Suprapubic skin (tissue), 4 donors: ENCODE results near the gene MGAT5B. TPM values are rescaled to one million over a fixed set of nuclear protein-coding genes. Genes with fewer than 3 reads are reported as not detected.

Experiments
- DNase-seq, 2 donors: peaks; one replicate each; pipeline ENCODE4 v3.0.0-alpha.2; 2019; ENCODE audit warnings: low spot score in 2 of 2
- H3K27ac ChIP-seq: fragments of 200-600 bp; sonication (generic); one replicate; pipeline ENCODE4 v1.5.1; 2019
- H3K27me3 ChIP-seq: fragments of 200-600 bp; sonication (generic); one replicate; pipeline ENCODE4 v1.5.1; 2019
- H3K36me3 ChIP-seq: fragments of 200-600 bp; sonication (generic); one replicate; pipeline ENCODE4 v1.5.1; 2019
- H3K4me1 ChIP-seq: fragments of 200-600 bp; sonication (generic); one replicate; pipeline ENCODE4 v1.5.1; 2019
- H3K4me3 ChIP-seq: fragments of 200-600 bp; sonication (generic); one replicate; pipeline ENCODE4 v1.5.1; 2019; ENCODE audit warnings: mild to moderate bottlenecking
- H3K9me3 ChIP-seq: fragments of 200-600 bp; sonication (generic); one replicate; pipeline ENCODE4 v1.5.1; 2019
- CTCF ChIP-seq, 2 donors: fragments of 200-600 bp in 1 of 2; fragments of 450-650 bp in 1 of 2; sonication (generic) in 1 of 2; IDR thresholded peaks; one replicate each; pipeline ENCODE4 v1.5.1; 2016 to 2019; ENCODE audit warnings: antibody characterized with exemption in 2 of 2, mild to moderate bottlenecking in 1 of 2, moderate library complexity in 1 of 2
- EP300 ChIP-seq: sonication (generic); formaldehyde crosslinking; IDR thresholded peaks from one replicate; pipeline ENCODE4 v1.6.1; 2017; ENCODE audit warnings: antibody characterized with exemption
- POLR2A ChIP-seq, 2 donors: fragments of 450-650 bp; IDR thresholded peaks; one replicate each; pipeline ENCODE4 v1.6.1; 2017; ENCODE audit warnings: antibody characterized with exemption in 2 of 2, mild to moderate bottlenecking in 2 of 2, moderate library complexity in 2 of 2
- POLR2AphosphoS5 ChIP-seq, 3 donors: sonication (generic); formaldehyde crosslinking; IDR thresholded peaks; one replicate each; pipeline ENCODE4 v1.6.1; 2017; ENCODE audit warnings: antibody characterized with exemption in 3 of 3
- WGBS: methylation state at CpG from one replicate; pipeline ENCODE4 v1.1.5; 2018; 5-methylcytosine and 5-hydroxymethylcytosine counted together
- total RNA-seq, 4 donors: library from RNA; depleted of rRNA; stranded (reverse); fragments of >200 nt; gene quantifications; one replicate each; pipeline ENCODE4 v1.1.0, GENCODE V29; 2016

The MGAT5B gene
- total RNA-seq, 4 donors from 2014 or later = 0.26 to 0.72 (median 0.30) TPM; not detected in 1

GRCh38 chr17:76833034-76833644 is 35.1 kb upstream of the MGAT5B start:
- Histone ChIP-seq H3K9me3 (no peaks in the 10 kb centered on the region), H3K4me3 (no peak overlapping the region), H3K27ac (no peak overlapping the region), H3K27me3 (peaks cover 20% of the 10 kb centered on the region), H3K36me3 (no peaks in the 10 kb centered on the region), H3K4me1 (no peaks in the 10 kb centered on the region)
- no peak for DNase-seq
- TF ChIP-seq POLR2A (IDR thresholded peaks at IDR 0.05) (no peak), CTCF (IDR thresholded peaks at IDR 0.05) (no peak), POLR2AphosphoS5 (IDR thresholded peaks at IDR 0.05) (no peak)
- WGBS = 89% methylated on average over 7 of the region's 7 CpGs

GRCh38 chr17:76833747-76834146 is 34.5 kb upstream of the MGAT5B start:
- H3K27ac ChIP-seq = no peak overlapping the region
- peaks cover 22% of the 10 kb centered on the region for H3K27me3 ChIP-seq
- H3K4me3 ChIP-seq = no peak overlapping the region
- H3K9me3 ChIP-seq = no peaks in the 10 kb centered on the region
- 98% methylated on average over 4 of the region's 4 CpGs for WGBS
- DNase-seq = no peak
- TF ChIP-seq POLR2AphosphoS5 (IDR thresholded peaks at IDR 0.05) = no peak
- no peak for TF ChIP-seq CTCF (IDR thresholded peaks at IDR 0.05)
- no peak for TF ChIP-seq EP300
- TF ChIP-seq POLR2A (IDR thresholded peaks at IDR 0.05) = no peak
- H3K4me1 ChIP-seq = no peaks in the 10 kb centered on the region
- H3K36me3 ChIP-seq = no peaks in the 10 kb centered on the region

- no peak for DNase-seq
- no peak overlapping the region for H3K27ac ChIP-seq
- 51% methylated on average over 9 of the region's 9 CpGs for WGBS
- peaks cover 3% of the 10 kb centered on the region for H3K4me1 ChIP-seq
- no peaks in the 10 kb centered on the region for H3K9me3 ChIP-seq
- TF ChIP-seq EP300 (no peak), CTCF (IDR thresholded peaks at IDR 0.05) (no peak), POLR2A (IDR thresholded peaks at IDR 0.05) (no peak), POLR2AphosphoS5 (IDR thresholded peaks at IDR 0.05) (no peak)
- peaks cover 24% of the 10 kb centered on the region for H3K27me3 ChIP-seq
- H3K36me3 ChIP-seq = no peaks in the 10 kb centered on the region
- H3K4me3 ChIP-seq = no peak overlapping the region
Observed at GRCh38 chr17:76834870-76835269, 33.3 kb upstream of the MGAT5B start.

GRCh38 chr17:76840443-76840767 is 27.8 kb upstream of the MGAT5B start:
- no peak overlapping the region for H3K27ac ChIP-seq
- 26% methylated on average over 3 of the region's 3 CpGs for WGBS
- H3K4me1 ChIP-seq = peaks cover 10% of the 10 kb centered on the region
- H3K36me3 ChIP-seq = no peaks in the 10 kb centered on the region
- no peaks in the 10 kb centered on the region for H3K9me3 ChIP-seq
- no peak overlapping the region for H3K4me3 ChIP-seq
- H3K27me3 ChIP-seq = peaks cover 64% of the 10 kb centered on the region
- TF ChIP-seq POLR2A (IDR thresholded peaks at IDR 0.05) = no peak
- no peak for TF ChIP-seq POLR2AphosphoS5 (IDR thresholded peaks at IDR 0.05)
- TF ChIP-seq CTCF (IDR thresholded peaks at IDR 0.05) = no peak
- TF ChIP-seq EP300 = no peak
- no peak for DNase-seq

GRCh38 chr17:76840884-76841775 is 27.1 kb upstream of the MGAT5B start:
- 11% methylated on average over 8 of the region's 8 CpGs for WGBS
- TF ChIP-seq POLR2A (IDR thresholded peaks at IDR 0.05) (no peak), EP300 (no peak), POLR2AphosphoS5 (IDR thresholded peaks at IDR 0.05) (no peak), CTCF (IDR thresholded peaks at IDR 0.05) (no peak)
- Histone ChIP-seq H3K4me3 (no peak overlapping the region), H3K4me1 (peaks cover 10% of the 10 kb centered on the region), H3K27me3 (peaks cover 69% of the 10 kb centered on the region), H3K36me3 (no peaks in the 10 kb centered on the region), H3K27ac (no peak overlapping the region), H3K9me3 (no peaks in the 10 kb centered on the region)
- no peak for DNase-seq
